Trophoblast cell (in vitro differentiated cells and primary cell): ENCODE measurements around the gene CACNA2D2.

Source experiments
- DNase-seq, 2 donors: peaks; one replicate each; pipeline ENCODE4 v3.0.0-alpha.2; 2016
- H2AFZ ChIP-seq: 2 replicates; pipeline ENCODE4 v1.6.1; 2013; ENCODE audit warnings: low read length, moderate library complexity, mild to moderate bottlenecking; ENCODE audit not compliant: insufficient read depth, poor library complexity
- H2AK5ac ChIP-seq: 2 replicates; pipeline ENCODE4 v1.6.1; 2013; ENCODE audit warnings: mild to moderate bottlenecking, low read length
- H2BK120ac ChIP-seq: 2 replicates; pipeline ENCODE4 v1.6.1; 2013; ENCODE audit warnings: low read length, mild to moderate bottlenecking, moderate library complexity; ENCODE audit not compliant: insufficient read depth, poor library complexity
- H2BK12ac ChIP-seq: 2 replicates; pipeline ENCODE4 v1.6.1; 2013; ENCODE audit warnings: mild to moderate bottlenecking, low read length, moderate library complexity
- H2BK5ac ChIP-seq: 2 replicates; pipeline ENCODE4 v1.6.1; 2013; ENCODE audit warnings: low read length, low read depth, moderate library complexity, mild to moderate bottlenecking; ENCODE audit not compliant: poor library complexity
- H3K14ac ChIP-seq: 2 replicates; pipeline ENCODE4 v1.6.1; 2013; ENCODE audit warnings: mild to moderate bottlenecking, low read length
- H3K18ac ChIP-seq: 2 replicates; pipeline ENCODE4 v1.6.1; 2013; ENCODE audit warnings: mild to moderate bottlenecking, low read length
- H3K23ac ChIP-seq: 2 replicates; pipeline ENCODE4 v1.6.1; 2013; ENCODE audit warnings: low read length
- H3K27ac ChIP-seq: 2 replicates; pipeline ENCODE4 v1.5.1; 2013; ENCODE audit warnings: low read depth, mild to moderate bottlenecking, inconsistent platforms, low read length, moderate library complexity
- H3K27me3 ChIP-seq: 2 replicates; pipeline ENCODE4 v1.6.1; 2013; ENCODE audit warnings: inconsistent platforms, mild to moderate bottlenecking, low read length, moderate library complexity; ENCODE audit not compliant: insufficient read depth
- H3K36me3 ChIP-seq, 2 experiments: 1 replicate in 1 of 2; 2 replicates in 1 of 2; pipeline ENCODE4 v1.6.1; 2013; ENCODE audit warnings: low read length in 2 of 2, mild to moderate bottlenecking in 2 of 2, moderate library complexity in 1 of 2; ENCODE audit not compliant: insufficient read depth in 2 of 2, control insufficient read depth in 1 of 2
- H3K4ac ChIP-seq: 2 replicates; pipeline ENCODE4 v1.6.1; 2013; ENCODE audit warnings: low read depth, mild to moderate bottlenecking, low read length, moderate library complexity
- H3K4me1 ChIP-seq, 2 experiments: 1 replicate in 1 of 2; 2 replicates in 1 of 2; pipeline ENCODE4 v1.6.1; 2013; ENCODE audit warnings: low read length in 2 of 2, mild to moderate bottlenecking in 2 of 2, moderate library complexity in 1 of 2; ENCODE audit not compliant: insufficient read depth in 2 of 2, control insufficient read depth in 1 of 2
- H3K4me2 ChIP-seq: 2 replicates; pipeline ENCODE4 v1.6.1; 2013; ENCODE audit warnings: inconsistent platforms, mild to moderate bottlenecking, low read length, moderate library complexity
- H3K4me3 ChIP-seq: 2 replicates; pipeline ENCODE4 v1.5.1; 2013; ENCODE audit warnings: mild to moderate bottlenecking, low read depth, low read length, inconsistent platforms
- H3K79me1 ChIP-seq: one replicate; pipeline ENCODE4 v1.6.1; 2013; ENCODE audit warnings: low read length
- H3K79me2 ChIP-seq: 2 replicates; pipeline ENCODE4 v1.6.1; 2013; ENCODE audit warnings: low read length, mild to moderate bottlenecking; ENCODE audit not compliant: control insufficient read depth, insufficient read depth, poor library complexity
- H3K9ac ChIP-seq: 2 replicates; pipeline ENCODE4 v1.6.1; 2013; ENCODE audit warnings: mild to moderate bottlenecking, low read length
- H3K9me3 ChIP-seq: 2 replicates; pipeline ENCODE4 v1.6.1; 2013; ENCODE audit warnings: low read depth, mild to moderate bottlenecking, control low read depth, inconsistent platforms, low read length; ENCODE audit not compliant: insufficient read depth
- H4K12ac ChIP-seq: 2 replicates; pipeline ENCODE4 v1.6.1; 2013; ENCODE audit warnings: low read depth, mild to moderate bottlenecking, low read length, moderate library complexity
- H4K8ac ChIP-seq: 2 replicates; pipeline ENCODE4 v1.6.1; 2013; ENCODE audit warnings: low read depth, mild to moderate bottlenecking, low read length, moderate library complexity
- H4K91ac ChIP-seq: one replicate; pipeline ENCODE4 v1.6.1; 2013; ENCODE audit warnings: low read depth, mild to moderate bottlenecking, low read length, moderate library complexity
- WGBS: extraction: QIAGEN DNeasy Blood & Tissue Kit; methylation state at CpG from one replicate; pipeline ENCODE4 v1.1.7; 2013; ENCODE audit warnings: missing lambda C conversion rate; ENCODE audit not compliant: insufficient read length, insufficient coverage; ENCODE audit errors: extremely low coverage; 5-methylcytosine and 5-hydroxymethylcytosine counted together

CACNA2D2 gene

GRCh38 chr3:50418850-50419249 is 84.6 kb downstream of the CACNA2D2 start:
- WGBS = no CpG with 5 or more reads among the region's 4 CpGs
- no peak overlapping the region for H3K14ac ChIP-seq
- no peak overlapping the region for H2AK5ac ChIP-seq
- H3K23ac ChIP-seq = no peak overlapping the region
- no peak overlapping the region for H2AFZ ChIP-seq
- no peak for DNase-seq
- H3K27me3 ChIP-seq = no peaks in the 10 kb centered on the region
- no peak overlapping the region for H2BK120ac ChIP-seq
- no peaks in the 10 kb centered on the region for H3K4me1 ChIP-seq
- no peaks in the 10 kb centered on the region for H3K36me3 ChIP-seq
- no peak overlapping the region for H2BK12ac ChIP-seq
- no peak overlapping the region for H3K4me2 ChIP-seq
- H2BK5ac ChIP-seq = no peak overlapping the region
- H4K91ac ChIP-seq = no peak overlapping the region
- no peak overlapping the region for H3K18ac ChIP-seq
- H3K4me3 ChIP-seq = no peak overlapping the region
- H4K8ac ChIP-seq = no peak overlapping the region
- H3K9ac ChIP-seq = no peak overlapping the region
- no peak overlapping the region for H3K27ac ChIP-seq
- no peaks in the 10 kb centered on the region for H3K79me1 ChIP-seq
- H3K9me3 ChIP-seq = peaks cover 2% of the 10 kb centered on the region
- no peaks in the 10 kb centered on the region for H3K79me2 ChIP-seq
- no peak overlapping the region for H4K12ac ChIP-seq
- no peak overlapping the region for H3K4ac ChIP-seq

- H3K14ac ChIP-seq = no peak overlapping the region
- no peak overlapping the region for H4K91ac ChIP-seq
- H3K4me2 ChIP-seq = no peak overlapping the region
- no peak overlapping the region for H2BK12ac ChIP-seq
- H4K8ac ChIP-seq = no peak overlapping the region
- no peak overlapping the region for H4K12ac ChIP-seq
- peaks cover 2% of the 10 kb centered on the region for H3K9me3 ChIP-seq
- no peak overlapping the region for H3K4ac ChIP-seq
- H2BK120ac ChIP-seq = no peak overlapping the region
- DNase-seq = no peak
- no peaks in the 10 kb centered on the region for H3K27me3 ChIP-seq
- no peaks in the 10 kb centered on the region for H3K36me3 ChIP-seq
- no peaks in the 10 kb centered on the region for H3K4me1 ChIP-seq
- no peak overlapping the region for H3K18ac ChIP-seq
- no peak overlapping the region for H3K9ac ChIP-seq
- H3K27ac ChIP-seq = no peak overlapping the region
- no peaks in the 10 kb centered on the region for H3K79me1 ChIP-seq
- no peak overlapping the region for H3K23ac ChIP-seq
- H2BK5ac ChIP-seq = no peak overlapping the region
- H3K79me2 ChIP-seq = no peaks in the 10 kb centered on the region
- H2AFZ ChIP-seq = no peak overlapping the region
- H3K4me3 ChIP-seq = no peak overlapping the region
- H2AK5ac ChIP-seq = no peak overlapping the region
- WGBS = no CpG with 5 or more reads among the region's 4 CpGs
Observed at GRCh38 chr3:50417637-50418033, 85.8 kb downstream of the CACNA2D2 start.

GRCh38 chr3:50416736-50417636 is 86.4 kb downstream of the CACNA2D2 start:
- H2AFZ ChIP-seq = no peak overlapping the region
- H2BK12ac ChIP-seq = no peak overlapping the region
- no peak overlapping the region for H4K91ac ChIP-seq
- no peak overlapping the region for H2BK5ac ChIP-seq
- H3K23ac ChIP-seq = no peak overlapping the region
- no peak overlapping the region for H4K12ac ChIP-seq
- H3K27ac ChIP-seq = no peak overlapping the region
- H3K4me3 ChIP-seq = no peak overlapping the region
- no peak overlapping the region for H4K8ac ChIP-seq
- no peak for DNase-seq
- H3K79me1 ChIP-seq = no peaks in the 10 kb centered on the region
- no peaks in the 10 kb centered on the region for H3K36me3 ChIP-seq
- H3K27me3 ChIP-seq = no peaks in the 10 kb centered on the region
- H2AK5ac ChIP-seq = no peak overlapping the region
- H3K14ac ChIP-seq = no peak overlapping the region
- H3K9ac ChIP-seq = no peak overlapping the region
- H3K18ac ChIP-seq = no peak overlapping the region
- peaks cover 2% of the 10 kb centered on the region for H3K9me3 ChIP-seq
- no peaks in the 10 kb centered on the region for H3K79me2 ChIP-seq
- no peak overlapping the region for H3K4me2 ChIP-seq
- no CpG with 5 or more reads among the region's 9 CpGs for WGBS
- no peak overlapping the region for H3K4ac ChIP-seq
- H3K4me1 ChIP-seq = no peaks in the 10 kb centered on the region
- H2BK120ac ChIP-seq = no peak overlapping the region

- no peak overlapping the region for H3K4ac ChIP-seq
- H4K8ac ChIP-seq = no peak overlapping the region
- H3K4me1 ChIP-seq = no peaks in the 10 kb centered on the region
- H3K9me3 ChIP-seq = peaks cover 2% of the 10 kb centered on the region
- H3K14ac ChIP-seq = no peak overlapping the region
- H4K12ac ChIP-seq = no peak overlapping the region
- H2BK5ac ChIP-seq = no peak overlapping the region
- no peak overlapping the region for H3K18ac ChIP-seq
- no peaks in the 10 kb centered on the region for H3K27me3 ChIP-seq
- H3K23ac ChIP-seq = no peak overlapping the region
- H2AK5ac ChIP-seq = no peak overlapping the region
- no peak overlapping the region for H3K4me3 ChIP-seq
- no peak overlapping the region for H2BK120ac ChIP-seq
- no peak overlapping the region for H3K9ac ChIP-seq
- H2AFZ ChIP-seq = no peak overlapping the region
- no peak overlapping the region for H2BK12ac ChIP-seq
- no peaks in the 10 kb centered on the region for H3K36me3 ChIP-seq
- H3K79me1 ChIP-seq = no peaks in the 10 kb centered on the region
- WGBS = no CpG with 5 or more reads among the region's 5 CpGs
- no peak overlapping the region for H4K91ac ChIP-seq
- no peak overlapping the region for H3K27ac ChIP-seq
- no peak overlapping the region for H3K4me2 ChIP-seq
- no peaks in the 10 kb centered on the region for H3K79me2 ChIP-seq
- no peak for DNase-seq
Observed at GRCh38 chr3:50415816-50416215, 87.6 kb downstream of the CACNA2D2 start.
